Calu3 (cell line): ENCODE data around the gene RPS6KC1. TPM values are rescaled to one million over a fixed set of nuclear protein-coding genes. Genes with fewer than 3 reads are reported as not detected.

Source experiments
- BruUV-seq: library from RNA; stranded (reverse); fragments of 400-500 nt; replicated peaks from 2 replicates; lab custom pipeline; 2021; lab: Mats Ljungman, UMichigan
- CTCF ChIA-PET: fragments of 300-600 bp; sonication (Branson Sonifier 250); formaldehyde crosslinking; loops from one replicate; lab custom pipeline; 2022; ENCODE audit warnings: antibody characterized with exemption; lab: Charles Lee
- DNase-seq: peaks from one replicate; pipeline ENCODE4 v3.0.0; 2022
- H3K27ac Mint-ChIP-seq: one replicate; pipeline ENCODE4 v1.8.0; 2022; ENCODE audit warnings: mixed read lengths; ENCODE audit not compliant: unreplicated experiment
- H3K27me3 Mint-ChIP-seq: one replicate; pipeline ENCODE4 v1.8.0; 2022; ENCODE audit warnings: mixed read lengths; ENCODE audit not compliant: unreplicated experiment
- H3K36me3 Mint-ChIP-seq: one replicate; pipeline ENCODE4 v1.8.0; 2022; ENCODE audit warnings: mild to moderate bottlenecking, moderate library complexity, mixed read lengths; ENCODE audit not compliant: insufficient read depth, unreplicated experiment
- H3K4me1 Mint-ChIP-seq: one replicate; pipeline ENCODE4 v1.8.0; 2022; ENCODE audit warnings: mild to moderate bottlenecking, low read depth, mixed read lengths; ENCODE audit not compliant: unreplicated experiment
- H3K4me3 Mint-ChIP-seq: one replicate; pipeline ENCODE4 v1.8.0; 2022; ENCODE audit warnings: mild to moderate bottlenecking, low read depth, moderate library complexity, mixed read lengths; ENCODE audit not compliant: unreplicated experiment
- H3K9me3 Mint-ChIP-seq: one replicate; pipeline ENCODE4 v1.8.0; 2022; ENCODE audit warnings: low read depth, mixed read lengths; ENCODE audit not compliant: unreplicated experiment
- CTCF ChIP-seq: fragments of 200-600 bp; IDR thresholded peaks from one replicate; pipeline ENCODE4 v1.8.0; 2022; ENCODE audit warnings: antibody characterized with exemption; ENCODE audit not compliant: unreplicated experiment
- intact Hi-C: fragments of 100-400 bp; cut with micrococcal nuclease; formaldehyde crosslinking; loops from one replicate; pipeline ENCODE4 v1.10.0; 2022; ENCODE audit not compliant: unreplicated experiment
- total RNA-seq: library from RNA; stranded (reverse); gene quantifications from 2 replicates; pipeline ENCODE4 v1.2.3, GENCODE V29; 2022

RPS6KC1 gene
- total RNA-seq, 1 experiment from 2014 or later = 23.5 TPM

DNA sequence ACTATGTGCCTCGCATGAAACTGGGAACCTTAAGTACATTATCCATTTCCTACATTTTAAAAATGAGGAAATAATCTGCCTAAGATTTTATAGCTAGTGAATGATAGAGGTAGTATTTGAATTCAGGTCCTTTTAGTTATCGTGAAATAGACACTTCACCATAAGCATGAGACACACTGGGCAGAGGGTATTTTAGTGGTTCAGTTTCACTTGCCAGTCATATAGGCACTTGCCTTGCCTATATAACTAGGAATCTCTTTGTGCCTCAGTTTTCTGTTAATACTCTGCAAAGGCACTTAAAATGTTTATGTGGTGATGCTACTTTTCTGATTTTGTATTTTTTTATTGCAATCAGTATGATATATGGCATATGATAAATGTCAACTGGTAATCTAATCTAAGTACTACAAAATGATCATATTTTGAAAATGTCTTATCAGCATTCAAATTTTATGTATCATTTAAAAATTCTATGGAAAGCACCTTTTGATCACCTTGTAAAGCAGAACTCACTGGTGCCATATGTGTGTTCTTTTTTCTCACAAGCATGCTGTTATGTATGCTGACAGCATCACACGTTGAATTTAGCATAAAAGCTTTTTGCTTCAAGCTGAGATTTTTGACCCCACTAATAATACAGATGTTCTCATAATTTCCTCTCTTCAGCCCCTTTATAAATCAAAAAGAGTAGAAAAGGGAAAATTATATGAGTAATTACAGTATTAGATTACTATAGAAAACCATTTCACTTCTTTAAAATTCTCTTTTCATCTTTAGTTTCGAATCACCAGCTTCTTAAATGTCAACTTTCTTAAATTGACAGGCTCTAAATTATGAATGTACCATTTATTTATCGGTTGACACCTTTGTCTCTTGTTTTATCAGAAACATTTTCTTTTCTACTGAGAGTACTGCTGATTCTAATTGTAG, 52.6 kb downstream of the RPS6KC1 start:
- no peak for DNase-seq
- Mint-ChIP-seq H3K4me3 (no peak overlapping the region), H3K36me3 (no peaks in the 10 kb centered on the region), H3K27me3 (no peaks in the 10 kb centered on the region), H3K9me3 (no peaks in the 10 kb centered on the region), H3K4me1 (no peaks in the 10 kb centered on the region), H3K27ac (no peak overlapping the region)
- intact Hi-C loops = no loop called here
- no TSS peak for BruUV-seq
- no peak for TF ChIP-seq CTCF
- CTCF ChIA-PET = no interaction called here

GRCh38 chr1:213104604-213105003, 53.6 kb downstream of the RPS6KC1 start:
- CTCF ChIA-PET = no interaction called here
- no peak for TF ChIP-seq CTCF
- Mint-ChIP-seq H3K4me1 (no peaks in the 10 kb centered on the region), H3K27me3 (no peaks in the 10 kb centered on the region), H3K36me3 (no peaks in the 10 kb centered on the region), H3K27ac (no peak overlapping the region), H3K4me3 (no peak overlapping the region), H3K9me3 (no peaks in the 10 kb centered on the region)
- DNase-seq = no peak
- BruUV-seq = no TSS peak
- intact Hi-C loops = no loop called here

DNA sequence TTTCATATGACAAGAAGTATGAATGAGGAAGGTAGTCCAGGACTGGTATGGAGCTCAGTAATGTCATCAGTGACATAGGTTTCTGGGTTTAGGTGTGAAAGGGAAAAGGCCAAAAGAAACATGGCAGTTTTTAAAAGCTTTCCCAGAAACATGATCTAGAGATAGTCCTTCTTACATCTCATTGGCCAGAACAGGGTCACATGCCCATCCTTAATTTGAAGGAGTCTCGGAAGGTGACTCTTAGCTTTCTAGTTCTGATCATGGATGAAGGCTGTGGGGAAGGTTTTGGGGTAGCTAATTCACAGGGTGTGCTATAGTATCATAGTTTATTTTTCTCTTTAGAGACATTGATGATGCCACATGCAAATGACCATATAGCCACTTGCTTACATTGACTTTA, 55.3 kb downstream of the RPS6KC1 start:
- no peaks in the 10 kb centered on the region for H3K9me3 Mint-ChIP-seq
- H3K27ac Mint-ChIP-seq = no peak overlapping the region
- DNase-seq = no peak
- CTCF ChIA-PET = interaction anchor here (0.6 kb wide), 1 partner anchor 1602 kb away, joined by 5 read pairs; no protein-coding TSS in a partner anchor
- H3K4me3 Mint-ChIP-seq = no peak overlapping the region
- no TSS peak for BruUV-seq
- intact Hi-C loops = no loop called here
- no peak for TF ChIP-seq CTCF
- H3K27me3 Mint-ChIP-seq = no peaks in the 10 kb centered on the region
- H3K36me3 Mint-ChIP-seq = no peaks in the 10 kb centered on the region
- peaks cover 9% of the 10 kb centered on the region for H3K4me1 Mint-ChIP-seq

GRCh38 chr1:213107613-213108012, 56.6 kb downstream of the RPS6KC1 start:
- intact Hi-C loops = no loop called here
- no peak overlapping the region for H3K27ac Mint-ChIP-seq
- no peak overlapping the region for H3K4me3 Mint-ChIP-seq
- no TSS peak for BruUV-seq
- H3K4me1 Mint-ChIP-seq = peaks cover 9% of the 10 kb centered on the region
- H3K27me3 Mint-ChIP-seq = no peaks in the 10 kb centered on the region
- CTCF ChIA-PET = no interaction called here
- no peaks in the 10 kb centered on the region for H3K9me3 Mint-ChIP-seq
- no peak for DNase-seq
- TF ChIP-seq CTCF = no peak
- H3K36me3 Mint-ChIP-seq = no peaks in the 10 kb centered on the region
